ENCODE measurements around the gene LAMB4. TPM values are rescaled to one million over a fixed set of nuclear protein-coding genes. Genes with fewer than 3 reads are reported as not detected.

LAMB4 gene
- total and polyA plus RNA-seq, 2 of the 4 experiments (the other 2 are of a cell fraction) = 0.12 to 0.18 TPM

DNA sequence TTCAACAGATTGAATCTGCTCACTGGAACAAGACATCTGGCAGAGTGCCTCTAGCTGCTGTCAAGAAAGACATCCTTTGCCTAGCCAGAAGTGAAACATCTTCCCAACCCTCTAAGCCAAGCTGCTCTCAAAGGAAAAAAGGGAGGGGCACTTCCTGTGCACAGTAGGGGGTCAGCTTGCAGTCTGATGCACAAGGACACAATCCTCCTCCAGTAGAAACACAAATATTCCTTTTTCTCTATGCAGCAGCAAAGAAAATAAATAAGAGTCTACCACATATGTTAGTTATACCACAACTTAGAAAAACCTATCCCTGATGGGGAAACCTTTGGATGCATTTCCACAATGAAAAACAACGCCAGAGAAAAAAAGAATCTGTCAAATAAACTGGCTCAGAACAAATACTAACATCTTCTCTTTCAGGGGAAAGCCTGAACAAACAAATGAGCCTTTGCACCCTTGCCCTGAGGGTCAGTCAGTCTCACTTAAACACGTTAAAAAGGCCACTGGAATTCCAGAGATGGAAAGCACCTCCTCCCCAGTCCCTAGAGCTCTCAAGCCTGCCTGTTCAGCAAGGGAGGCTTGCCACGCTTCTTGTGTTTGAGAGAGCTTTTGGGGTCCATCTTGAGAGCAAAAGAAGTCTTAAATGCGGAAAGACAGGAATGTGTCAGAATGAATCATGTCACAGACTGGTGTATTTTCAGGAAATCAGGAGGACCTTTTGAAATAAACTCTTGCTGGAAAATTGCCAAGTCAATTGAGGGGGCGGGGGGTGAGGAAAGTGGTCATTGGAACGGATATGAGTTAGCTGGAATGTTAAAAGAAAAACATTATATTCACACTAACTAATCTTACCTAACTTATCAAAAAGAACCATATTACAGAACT, 134.7 kb downstream of the LAMB4 start:
- Histone ChIP-seq H2AK9ac (replicated peaks; ENCODE audit: low read depth, low read length, poor library complexity) (no peak overlapping the region), H3K14ac (replicated peaks; ENCODE audit: low read depth, low read length) (no peak overlapping the region; the same call in 1 of the 2 replicates), H3K27ac (ENCODE audit: insufficient read depth, low read length) (peak overlapping the region; percentile 84), H3K4me2 (ENCODE audit: low read depth, low read length) (peak overlapping the region; percentile 44), H2BK120ac (ENCODE audit: low read depth, low read length) (peak overlapping the region; percentile 15; the same call in 1 of the 2 replicates), H3K4me3 (ENCODE audit: insufficient read depth, low read depth, low read length) (no peak overlapping the region), H4K5ac (ENCODE audit: low read depth, low read length) (peak overlapping the region; percentile 48), H4K91ac (ENCODE audit: insufficient read depth, low read depth, low read length) (peak overlapping the region; percentile 9; the same call in 1 of the 2 replicates), H3K36me3 (ENCODE audit: control insufficient read depth, insufficient read depth, low read length) (peaks cover 47% of the 10 kb centered on the region), H3K9ac (ENCODE audit: low read depth, low read length) (no peak overlapping the region), H2BK15ac (ENCODE audit: low read depth, low read length) (peak overlapping the region; percentile 0; the same call in 1 of the 3 replicates), H2AK5ac (ENCODE audit: low read depth, low read length) (no peak overlapping the region), H2AFZ (replicated peaks; ENCODE audit: low read length, poor library complexity) (no peak overlapping the region), H3K56ac (ENCODE audit: extremely low read depth, insufficient read depth, low read length) (no peak overlapping the region), H2BK5ac (ENCODE audit: low read depth, low read length, poor library complexity, severe bottlenecking) (peak overlapping the region; percentile 67), H3K23ac (ENCODE audit: low read depth, low read length) (peak overlapping the region; percentile 1; the same call in 1 of the 2 replicates), H3K9me3 (ENCODE audit: control insufficient read depth, insufficient read depth, low read length) (no peaks in the 10 kb centered on the region), H3K27me3 (ENCODE audit: control insufficient read depth, insufficient read depth, low read length) (no peaks in the 10 kb centered on the region), H3K9me1 (ENCODE audit: insufficient read depth, low read length) (peaks cover 13% of the 10 kb centered on the region), H3K18ac (ENCODE audit: low read depth, low read length) (peak overlapping the region; percentile 39), H2BK20ac (ENCODE audit: low read depth, low read length) (no peak overlapping the region), H3K79me1 (ENCODE audit: low read depth in 1 of 2, low read length in 2 of 2) (peaks cover 11 to 49% of the 10 kb centered on the region in 2 experiments), H3K4ac (ENCODE audit: low read depth, low read length) (peak overlapping the region; percentile 1; the same call in 1 of the 2 replicates), H3K4me1 (ENCODE audit: control insufficient read depth, insufficient read depth, low read length) (peaks cover 23% of the 10 kb centered on the region), H4K20me1 (ENCODE audit: insufficient read depth, low read length) (peaks cover 28% of the 10 kb centered on the region), H4K8ac (ENCODE audit: low read depth in 2 of 2, low read length in 2 of 2) (peak overlapping the region in 1 of 2 experiments; percentile 10; a peak in 1 of 4 replicates)
- POLR2A ChIA-PET (ENCODE audit: unreplicated experiment) = interaction anchor here (0.6 to 1.4 kb wide), 4 partner anchors 14 to 151 kb away, joined by 3 to 5 read pairs (median 4); no protein-coding TSS in a partner anchor
- CTCF ChIA-PET = no interaction called here
- peak; percentile 74 for ATAC-seq (ENCODE audit: low read depth)
- BruUV-seq (replicated peaks) = no TSS peak
- dilution Hi-C loops (cut with HindIII; ENCODE audit: low sequenced_read_pairs, unreplicated experiment) = no loop called here
- intact Hi-C loops (cut with micrococcal nuclease) = loop anchor here (1.0 to 2.0 kb wide), 2 partner anchors 21 to 151 kb away; no protein-coding TSS in a partner anchor
- WGBS, 2 experiments (ENCODE audit: extremely low coverage in 2 of 2, insufficient read length in 1 of 2) = 0% methylated on average over 2 of the region's 6 CpGs; no CpG with 5 or more reads in 1 of the 2 experiments
- in situ Hi-C loops (cut with MboI; ENCODE audit: low sequenced_read_pairs) = no loop called here
- peak; percentile 85 for DNase-seq
- TF ChIP-seq MXI1 (IDR thresholded peaks at IDR 0.05; ENCODE audit: borderline replicate concordance, low read depth, low read length) (no peak), FOS (IDR thresholded peaks at IDR 0.05; ENCODE audit: low read depth, low read length) (0 out of 2 replicates have a peak, but pooled peaks have one; percentile 11), USF2 (IDR thresholded peaks at IDR 0.05; ENCODE audit: low read depth, low read length) (no peak), ELK1 (IDR thresholded peaks at IDR 0.05; ENCODE audit: borderline replicate concordance, low read depth, low read length) (no peak), RCOR1 (IDR thresholded peaks at IDR 0.05; ENCODE audit: insufficient replicate concordance, low read length) (no peak), MAZ (IDR thresholded peaks at IDR 0.05; ENCODE audit: borderline replicate concordance, low read depth, low read length) (peak; percentile 40; the same call in 1 of the 2 replicates), CEBPB (IDR thresholded peaks at IDR 0.05; ENCODE audit: low read depth, low read length) (no peak), RAD21 (IDR thresholded peaks at IDR 0.05; ENCODE audit: low read length) (no peak), SMC3 (IDR thresholded peaks at IDR 0.05; ENCODE audit: low read depth, low read length) (no peak), NFE2L2 (IDR thresholded peaks at IDR 0.05; ENCODE audit: low read depth, low read length) (no peak), BHLHE40 (IDR thresholded peaks at IDR 0.05; ENCODE audit: low read depth, low read length) (no peak)
- TF ChIP-seq, protein P1, sequence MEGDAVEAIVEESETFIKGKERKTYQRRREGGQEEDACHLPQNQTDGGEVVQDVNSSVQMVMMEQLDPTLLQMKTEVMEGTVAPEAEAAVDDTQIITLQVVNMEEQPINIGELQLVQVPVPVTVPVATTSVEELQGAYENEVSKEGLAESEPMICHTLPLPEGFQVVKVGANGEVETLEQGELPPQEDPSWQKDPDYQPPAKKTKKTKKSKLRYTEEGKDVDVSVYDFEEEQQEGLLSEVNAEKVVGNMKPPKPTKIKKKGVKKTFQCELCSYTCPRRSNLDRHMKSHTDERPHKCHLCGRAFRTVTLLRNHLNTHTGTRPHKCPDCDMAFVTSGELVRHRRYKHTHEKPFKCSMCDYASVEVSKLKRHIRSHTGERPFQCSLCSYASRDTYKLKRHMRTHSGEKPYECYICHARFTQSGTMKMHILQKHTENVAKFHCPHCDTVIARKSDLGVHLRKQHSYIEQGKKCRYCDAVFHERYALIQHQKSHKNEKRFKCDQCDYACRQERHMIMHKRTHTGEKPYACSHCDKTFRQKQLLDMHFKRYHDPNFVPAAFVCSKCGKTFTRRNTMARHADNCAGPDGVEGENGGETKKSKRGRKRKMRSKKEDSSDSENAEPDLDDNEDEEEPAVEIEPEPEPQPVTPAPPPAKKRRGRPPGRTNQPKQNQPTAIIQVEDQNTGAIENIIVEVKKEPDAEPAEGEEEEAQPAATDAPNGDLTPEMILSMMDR (conservative IDR thresholded peaks at IDR 0.05; ENCODE audit: low read depth, low read length) = no peak
